Iris pigment epithelial cell (primary cell): ENCODE measurements around the gene NBPF19.
"Not testable (repeated sequence)": the region's sequence is repeated elsewhere in the genome, so short reads cannot be mapped to it uniquely, and the experiment has no call there.

Experiments used
- DNase-seq: peaks from one replicate; pipeline ENCODE4 v3.0.0-alpha.2; 2011; ENCODE audit warnings: low read depth

Gene NBPF19, protein sequence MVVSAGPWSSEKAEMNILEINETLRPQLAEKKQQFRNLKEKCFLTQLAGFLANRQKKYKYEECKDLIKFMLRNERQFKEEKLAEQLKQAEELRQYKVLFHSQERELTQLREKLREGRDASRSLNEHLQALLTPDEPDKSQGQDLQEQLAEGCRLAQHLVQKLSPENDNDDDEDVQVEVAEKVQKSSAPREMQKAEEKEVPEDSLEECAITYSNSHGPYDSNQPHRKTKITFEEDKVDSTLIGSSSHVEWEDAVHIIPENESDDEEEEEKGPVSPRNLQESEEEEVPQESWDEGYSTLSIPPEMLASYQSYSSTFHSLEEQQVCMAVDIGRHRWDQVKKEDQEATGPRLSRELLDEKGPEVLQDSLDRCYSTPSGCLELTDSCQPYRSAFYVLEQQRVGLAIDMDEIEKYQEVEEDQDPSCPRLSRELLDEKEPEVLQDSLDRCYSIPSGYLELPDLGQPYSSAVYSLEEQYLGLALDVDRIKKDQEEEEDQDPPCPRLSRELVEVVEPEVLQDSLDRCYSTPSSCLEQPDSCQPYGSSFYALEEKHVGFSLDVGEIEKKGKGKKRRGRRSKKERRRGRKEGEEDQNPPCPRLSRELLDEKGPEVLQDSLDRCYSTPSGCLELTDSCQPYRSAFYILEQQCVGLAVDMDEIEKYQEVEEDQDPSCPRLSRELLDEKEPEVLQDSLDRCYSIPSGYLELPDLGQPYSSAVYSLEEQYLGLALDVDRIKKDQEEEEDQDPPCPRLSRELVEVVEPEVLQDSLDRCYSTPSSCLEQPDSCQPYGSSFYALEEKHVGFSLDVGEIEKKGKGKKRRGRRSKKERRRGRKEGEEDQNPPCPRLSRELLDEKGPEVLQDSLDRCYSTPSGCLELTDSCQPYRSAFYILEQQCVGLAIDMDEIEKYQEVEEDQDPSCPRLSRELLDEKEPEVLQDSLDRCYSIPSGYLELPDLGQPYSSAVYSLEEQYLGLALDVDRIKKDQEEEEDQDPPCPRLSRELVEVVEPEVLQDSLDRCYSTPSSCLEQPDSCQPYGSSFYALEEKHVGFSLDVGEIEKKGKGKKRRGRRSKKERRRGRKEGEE (N-terminal part only)

DNA sequence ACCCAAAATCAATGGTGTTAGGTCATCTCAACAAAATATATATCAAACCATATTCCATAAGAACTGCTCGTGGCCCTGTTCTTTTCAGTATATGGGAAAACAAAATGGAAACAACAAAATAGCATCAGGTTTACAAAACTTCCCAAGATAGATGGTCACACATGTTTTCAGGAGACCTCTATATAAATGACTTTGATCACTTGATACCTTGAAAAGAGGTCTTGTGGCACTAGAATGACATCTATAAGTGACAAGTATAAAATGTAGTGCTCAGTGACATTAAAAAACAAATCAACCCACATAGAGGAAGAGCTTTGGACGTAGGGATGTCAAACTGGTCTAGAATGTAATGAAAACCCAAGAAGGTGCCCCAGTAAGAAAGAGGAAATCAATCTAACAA is at the start of gene NBPF19:
TSS of gene NBPF19 (plus strand) at position 301 of the 400 bp plus-strand sequence. CDS start 888 bp downstream, outside the sequence.
- not testable (repeated sequence) for DNase-seq

DNA sequence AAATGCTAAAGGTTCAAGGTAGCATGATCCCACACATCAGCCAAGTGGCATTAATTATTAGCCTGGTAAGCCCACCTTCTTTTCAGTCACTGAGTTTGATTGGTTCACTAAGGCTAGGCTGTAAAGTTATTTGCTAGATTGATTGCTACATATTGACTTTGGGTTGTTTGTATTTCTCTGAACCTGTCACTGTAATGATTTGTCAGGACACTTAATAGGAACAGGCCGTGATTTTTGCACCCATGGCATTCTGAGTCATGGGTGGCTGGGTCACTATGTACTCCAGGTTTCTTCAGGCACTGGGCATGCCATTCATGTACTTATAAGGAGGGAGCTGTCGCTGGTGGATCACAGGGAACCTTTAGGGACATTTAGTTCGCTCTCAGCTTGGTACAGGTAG is 46.5 kb upstream of the NBPF19 start:
- not testable (repeated sequence) for DNase-seq

DNA sequence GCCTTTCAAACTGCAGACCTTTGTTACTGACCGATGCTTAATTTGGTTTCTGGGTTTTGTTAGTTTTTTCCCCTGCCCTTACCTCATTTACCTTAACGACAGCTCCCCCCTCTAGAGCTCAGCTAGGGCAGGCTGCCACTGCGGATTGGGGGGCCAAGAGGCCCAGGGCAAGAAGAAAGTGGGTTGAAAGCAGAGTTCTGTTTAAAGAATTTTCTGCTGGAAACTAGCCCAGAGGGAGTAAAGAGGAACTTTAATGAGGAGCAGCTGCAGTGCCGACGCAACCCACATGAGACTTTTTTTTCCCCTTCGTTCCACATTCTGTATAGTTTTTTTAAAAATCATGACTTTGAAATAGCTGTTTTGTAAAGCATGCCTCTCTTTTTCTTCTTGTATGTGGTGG is 29.4 kb upstream of the NBPF19 start:
- DNase-seq, result peak; percentile 40

DNA sequence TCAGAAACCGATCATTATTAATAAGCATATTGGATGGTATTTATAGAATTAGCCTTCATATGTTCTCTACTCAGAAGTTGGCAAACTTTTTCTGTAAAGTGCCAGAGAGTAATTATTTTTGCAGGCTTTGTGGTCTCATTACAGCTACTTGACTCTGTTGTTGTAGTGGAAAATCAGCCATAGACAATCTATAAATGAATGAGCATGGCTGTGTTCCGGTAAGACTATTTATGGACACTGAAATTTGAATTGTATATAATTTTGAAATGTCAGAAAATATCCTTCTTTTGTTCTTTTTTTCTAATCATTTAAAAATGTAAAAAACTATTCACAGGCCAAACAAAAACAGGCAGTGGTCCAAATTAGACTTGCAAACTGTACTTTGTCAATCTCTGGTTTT is 22.6 kb upstream of the NBPF19 start:
- not testable (repeated sequence) for DNase-seq

DNA sequence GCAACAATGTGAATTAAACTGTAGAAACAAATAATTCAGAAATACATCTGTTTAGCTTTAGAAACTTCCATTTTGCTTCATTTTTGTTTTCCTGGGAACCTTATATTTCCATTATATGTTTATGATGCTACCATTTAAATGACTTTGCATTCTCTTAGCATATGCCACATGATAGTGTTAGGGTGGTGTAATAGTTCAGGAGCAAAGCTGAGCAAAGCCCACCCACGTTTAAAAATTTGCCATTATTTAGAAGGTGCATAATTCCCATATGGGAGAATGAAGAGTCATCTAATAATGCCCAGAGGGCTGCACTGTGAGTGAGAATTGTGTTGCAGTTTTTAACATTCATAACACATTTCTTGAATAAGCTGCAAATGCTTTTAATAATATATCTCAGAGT is 22.2 kb upstream of the NBPF19 start:
- not testable (repeated sequence) for DNase-seq

DNA sequence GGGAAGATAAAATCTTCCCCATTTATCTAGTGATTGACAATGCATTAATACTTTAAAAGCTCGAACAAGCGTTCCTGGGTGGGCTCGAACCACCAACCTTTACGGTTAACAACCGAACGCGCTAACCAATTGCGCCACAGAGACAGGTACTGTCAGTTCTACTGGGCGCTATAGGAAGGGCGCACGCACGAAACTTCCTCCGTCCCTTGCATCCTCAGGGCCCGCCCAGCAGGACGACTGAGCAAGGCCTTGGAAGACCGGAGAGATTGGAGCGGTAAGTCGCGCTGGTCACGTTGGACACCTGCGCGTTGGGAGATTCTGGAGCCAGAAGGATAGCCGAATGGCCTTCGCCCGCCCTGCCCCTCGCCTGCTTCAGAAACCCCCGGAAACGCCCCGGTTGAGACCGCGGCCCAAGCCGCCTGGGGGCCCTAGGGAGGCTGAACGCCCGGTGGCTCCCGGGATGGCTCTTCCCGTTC is 83.5 kb downstream of the NBPF19 start:
- DNase-seq, result peak; percentile 49

DNA sequence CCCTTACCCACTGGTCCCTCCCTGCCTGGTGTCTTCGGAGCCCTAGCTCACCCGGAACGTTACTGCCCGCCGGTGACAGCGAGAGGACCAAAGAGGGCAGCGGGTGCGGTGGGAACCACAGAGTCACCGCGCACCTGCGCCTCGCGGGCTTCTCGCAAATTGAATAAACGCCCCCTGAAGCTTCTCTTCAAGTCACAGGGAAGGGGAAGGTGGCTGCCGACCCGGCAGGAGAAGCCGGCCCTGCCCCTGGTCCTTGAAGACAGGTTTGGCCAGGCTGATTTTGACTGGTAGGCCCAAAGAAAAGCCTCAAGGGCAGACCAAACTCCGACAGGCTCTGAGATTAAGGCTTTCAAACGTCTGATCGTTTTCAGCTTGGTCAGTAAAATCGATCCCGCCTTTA is 87.0 kb downstream of the NBPF19 start:
- DNase-seq, result not testable (repeated sequence)

DNA sequence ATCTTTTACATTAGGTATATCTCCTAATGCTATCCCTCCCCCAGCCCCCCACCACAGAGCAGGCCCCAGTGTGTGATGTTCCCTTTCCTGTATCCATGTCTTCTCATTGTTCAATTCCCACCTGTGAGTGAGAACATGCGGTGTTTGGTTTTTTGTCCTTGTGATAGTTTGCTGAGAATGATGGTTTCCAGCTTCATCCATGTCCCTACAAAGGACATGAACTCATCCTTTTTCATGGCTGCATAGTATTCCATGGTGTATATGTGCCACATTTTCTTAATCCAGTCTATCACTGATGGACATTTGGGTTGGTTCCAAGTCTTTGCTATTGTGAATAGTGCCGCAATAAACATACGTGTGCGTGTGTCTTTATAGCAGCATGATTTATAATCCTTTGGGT is 90.6 kb downstream of the NBPF19 start:
- DNase-seq, result not testable (repeated sequence)

DNA sequence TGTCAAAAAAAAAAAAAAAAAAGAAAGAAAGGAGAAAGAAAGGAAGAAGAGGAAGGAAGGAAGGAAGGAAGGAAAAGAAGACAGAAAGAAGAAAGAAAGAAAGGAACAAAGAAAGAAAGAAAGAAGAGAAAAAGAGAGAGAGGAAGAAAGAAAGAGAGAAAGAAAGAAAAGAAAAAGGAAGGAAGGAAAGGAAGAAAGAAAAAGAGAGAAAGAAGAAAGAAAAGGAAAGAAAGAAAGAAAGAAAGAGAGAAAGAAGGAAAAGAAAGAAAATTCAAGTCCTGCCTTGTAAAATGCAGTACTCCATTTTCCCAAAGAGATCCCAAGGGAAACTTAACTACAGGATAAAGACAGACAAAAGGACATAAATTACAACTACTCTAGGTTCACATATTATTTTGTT is 97.9 kb downstream of the NBPF19 start:
- not testable (repeated sequence) for DNase-seq

DNA sequence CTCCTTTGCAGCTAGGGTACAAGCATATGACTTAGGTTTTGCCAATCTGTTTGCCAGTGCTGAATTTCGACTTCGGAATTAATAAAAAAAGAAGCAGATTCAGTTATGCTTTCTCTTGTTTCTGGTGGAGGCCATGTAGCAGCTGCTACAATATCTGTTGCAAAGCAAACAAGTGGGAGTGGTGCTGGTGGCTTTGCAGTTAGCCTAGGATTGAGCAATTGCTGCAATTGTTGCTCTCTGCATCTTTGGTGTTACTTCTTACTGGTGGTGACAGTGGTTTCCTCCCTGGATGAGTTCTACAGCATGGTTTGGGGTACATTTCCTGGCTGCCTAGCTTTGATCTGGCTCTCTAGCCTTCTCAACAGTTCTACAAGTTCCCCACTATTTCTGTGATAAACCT is 110.7 kb downstream of the NBPF19 start:
- not testable (repeated sequence) for DNase-seq
